ENCODE results near the gene SFTA2. TPM values are rescaled to one million over a fixed set of nuclear protein-coding genes. Genes with fewer than 3 reads are reported as not detected.

Gene SFTA2
- not detected for total RNA-seq
- total RNA-seq (2013): not detected

GRCh38 chr6:30931969-30932645 is at the start of gene SFTA2:
SFTA2 (minus strand) TSS chr6:30932170; CDS start chr6:30932096, 74 bp downstream.
- Histone ChIP-seq H3K27me3 (ENCODE audit: control insufficient read depth, insufficient read depth, low read length) (no peaks in the 10 kb centered on the region), H3K9me3 (ENCODE audit: control insufficient read depth, insufficient read depth, low read length) (peaks cover 4% of the 10 kb centered on the region), H3K27ac (ENCODE audit: low read length) (no peak within 1 kb of the TSS), H3K4me3 (ENCODE audit: low read length) (no peak within 1 kb of the TSS), H3K36me3 (ENCODE audit: control insufficient read depth, insufficient read depth, low read length) (no peaks in the 10 kb centered on the region), H3K4me1 (ENCODE audit: control insufficient read depth, insufficient read depth, low read length) (no peaks in the 10 kb centered on the region)
- H3K27ac Mint-ChIP-seq: no peak within 1 kb of the TSS
- no peak within 1 kb of the TSS for H3K4me3 Mint-ChIP-seq
- ATAC-seq (no peak), DNase-seq (no peak)
- H3K27me3 Mint-ChIP-seq (ENCODE audit: low read depth in 2 of 2): peaks cover 17 to 19% of the 10 kb centered on the region in 2 donors
- intact Hi-C loops (cut with micrococcal nuclease): no loop called here
- H3K36me3 Mint-ChIP-seq: no peaks in the 10 kb centered on the region
- H3K4me1 Mint-ChIP-seq: no peaks in the 10 kb centered on the region
- peaks cover 0 to 3% of the 10 kb centered on the region in 2 donors for H3K9me3 Mint-ChIP-seq
- WGBS (ENCODE audit: insufficient coverage): 78% methylated on average over 5 of the region's 7 CpGs
- TF ChIP-seq CTCF (IDR thresholded peaks at IDR 0.05): no peak

- H3K27me3 ChIP-seq (ENCODE audit: control insufficient read depth, insufficient read depth, low read length): no peaks in the 10 kb centered on the region
- 80% methylated on average over 4 of the region's 4 CpGs for WGBS (ENCODE audit: insufficient coverage)
- Mint-ChIP-seq H3K36me3 (no peaks in the 10 kb centered on the region), H3K9me3 (no peaks in the 10 kb centered on the region), H3K4me3 (no peak overlapping the region), H3K27ac (no peak overlapping the region), H3K27me3 (ENCODE audit: low read depth in 2 of 2) (peaks cover 27 to 57% of the 10 kb centered on the region in 2 donors), H3K4me1 (no peaks in the 10 kb centered on the region)
- H3K27ac ChIP-seq (ENCODE audit: low read length): no peak overlapping the region
- H3K4me3 ChIP-seq (ENCODE audit: low read length): no peak overlapping the region
- no peaks in the 10 kb centered on the region for H3K9me3 ChIP-seq (ENCODE audit: control insufficient read depth, insufficient read depth, low read length)
- H3K36me3 ChIP-seq (ENCODE audit: control insufficient read depth, insufficient read depth, low read length): no peaks in the 10 kb centered on the region
- no peaks in the 10 kb centered on the region for H3K4me1 ChIP-seq (ENCODE audit: control insufficient read depth, insufficient read depth, low read length)
- TF ChIP-seq CTCF (IDR thresholded peaks at IDR 0.05): no peak
- DNase-seq (no peak), ATAC-seq (no peak)
- intact Hi-C loops (cut with micrococcal nuclease): no loop called here
These were observed 47.7 kb upstream of the SFTA2 start for GRCh38 chr6:30979690-30980089.

- Histone ChIP-seq H3K27me3 (ENCODE audit: control insufficient read depth, insufficient read depth, low read length) (no peaks in the 10 kb centered on the region), H3K4me1 (ENCODE audit: control insufficient read depth, insufficient read depth, low read length) (no peaks in the 10 kb centered on the region), H3K36me3 (ENCODE audit: control insufficient read depth, insufficient read depth, low read length) (no peaks in the 10 kb centered on the region), H3K4me3 (ENCODE audit: low read length) (no peak overlapping the region), H3K27ac (ENCODE audit: low read length) (no peak overlapping the region), H3K9me3 (ENCODE audit: control insufficient read depth, insufficient read depth, low read length) (no peaks in the 10 kb centered on the region)
- no peak for ATAC-seq
- no peak for TF ChIP-seq CTCF (IDR thresholded peaks at IDR 0.05)
- no peaks in the 10 kb centered on the region for H3K9me3 Mint-ChIP-seq
- H3K36me3 Mint-ChIP-seq: no peaks in the 10 kb centered on the region
- 86% methylated on average over 1 of the region's 1 CpG for whole genome bisulfite sequencing (ENCODE audit: insufficient coverage)
- no peak for DNase-seq
- no peak overlapping the region for H3K27ac Mint-ChIP-seq
- intact Hi-C loops (cut with micrococcal nuclease): no loop called here
- no peak overlapping the region for H3K4me3 Mint-ChIP-seq
- H3K27me3 Mint-ChIP-seq (ENCODE audit: low read depth in 2 of 2): peaks cover 27 to 61% of the 10 kb centered on the region in 2 donors
- no peaks in the 10 kb centered on the region for H3K4me1 Mint-ChIP-seq
These were observed 47.2 kb upstream of the SFTA2 start for GRCh38 chr6:30979141-30979540.
